GM21723 (cell line): Measurements from ENCODE around the gene FGF12.

Experiments used
- ATAC-seq: cut with Tn5 transposase; IDR thresholded peaks from one replicate; pipeline ENCODE4 v1.9.1; 2021; ENCODE audit warnings: mild to moderate bottlenecking, moderate library complexity; ENCODE audit not compliant: unreplicated experiment

FGF12 gene

GRCh38 chr3:192687488-192688152 is 39.7 kb downstream of the FGF12 start:
- no peak for ATAC-seq

- no peak for ATAC-seq
Measured at GRCh38 chr3:192685801-192686200, 41.5 kb downstream of the FGF12 start.

- no peak for ATAC-seq
Measured at GRCh38 chr3:192684151-192684550, 43.2 kb downstream of the FGF12 start.

- ATAC-seq = peak; percentile 87
Measured at GRCh38 chr3:192675958-192676649, 51.2 kb downstream of the FGF12 start.

GRCh38 chr3:192655628-192656027 is 71.7 kb downstream of the FGF12 start:
- no peak for ATAC-seq

- no peak for ATAC-seq
Measured at GRCh38 chr3:192655040-192655439, 72.3 kb downstream of the FGF12 start.

- ATAC-seq = no peak
Measured at GRCh38 chr3:192653862-192654261, 73.5 kb downstream of the FGF12 start.

- ATAC-seq = no peak
Measured at GRCh38 chr3:192652727-192653126, 74.6 kb downstream of the FGF12 start.

- no peak for ATAC-seq
Measured at GRCh38 chr3:192651836-192652512, 75.4 kb downstream of the FGF12 start.

GRCh38 chr3:192645437-192645836 is 81.9 kb downstream of the FGF12 start:
- ATAC-seq = no peak

- no peak for ATAC-seq
Measured at GRCh38 chr3:192642651-192643050, 84.7 kb downstream of the FGF12 start.

GRCh38 chr3:192641919-192642318 is 85.4 kb downstream of the FGF12 start:
- ATAC-seq = no peak

GRCh38 chr3:192639987-192640386 is 87.4 kb downstream of the FGF12 start:
- ATAC-seq = no peak

GRCh38 chr3:192637803-192638202 is 89.5 kb downstream of the FGF12 start:
- no peak for ATAC-seq

- ATAC-seq = no peak
Measured at GRCh38 chr3:192636517-192637444, 90.6 kb downstream of the FGF12 start.

- ATAC-seq = no peak
Measured at GRCh38 chr3:192629429-192629828, 97.9 kb downstream of the FGF12 start.

GRCh38 chr3:192621909-192622308 is 105.4 kb downstream of the FGF12 start:
- ATAC-seq = no peak

- ATAC-seq = no peak
Measured at GRCh38 chr3:192620275-192620674, 107.1 kb downstream of the FGF12 start.

- ATAC-seq = no peak
Measured at GRCh38 chr3:192611411-192611810, 115.9 kb downstream of the FGF12 start.

- ATAC-seq = no peak
Measured at GRCh38 chr3:192608726-192609600, 118.4 kb downstream of the FGF12 start.
